Adrenal gland (tissue), 5 donors: Measurements from ENCODE around the gene FES.

Experiments used
- CTCF ChIP-seq, 6 experiments: fragments of 450-650 bp in 4 of 6; fragments of 200-600 bp in 2 of 6; sonication (generic) in 1 of 6; IDR thresholded peaks; 1 replicate in 5 of 6; 2 replicates in 1 of 6; pipeline versions ENCODE4 v1.5.1 to v1.8.0; 2016 to 2021; ENCODE audit warnings: antibody characterized with exemption in 6 of 6, mild to moderate bottlenecking in 2 of 6, moderate library complexity in 1 of 6
- POLR2A ChIP-seq, 2 donors: fragments of 450-650 bp; IDR thresholded peaks; one replicate each; pipeline ENCODE4 v1.6.1; 2017; ENCODE audit warnings: antibody characterized with exemption in 2 of 2, mild to moderate bottlenecking in 2 of 2, moderate library complexity in 1 of 2
- donor health status: DM: no; HTN: no; CAD: no.

- TF ChIP-seq CTCF (IDR thresholded peaks at IDR 0.05) (no peak), POLR2A (IDR thresholded peaks at IDR 0.05) (no peak)
Measured at GRCh38 chr15:90881181-90881977, 2.9 kb upstream of the FES start.
